T-helper 2 cell (primary cell): Measurements from ENCODE around the gene LPIN1.

Experiments used
- DNase-seq, 5 experiments: peaks; one replicate each; pipeline versions ENCODE4 v3.0.0 to v3.0.0-alpha.2; 2012 to 2022

LPIN1 gene

DNA sequence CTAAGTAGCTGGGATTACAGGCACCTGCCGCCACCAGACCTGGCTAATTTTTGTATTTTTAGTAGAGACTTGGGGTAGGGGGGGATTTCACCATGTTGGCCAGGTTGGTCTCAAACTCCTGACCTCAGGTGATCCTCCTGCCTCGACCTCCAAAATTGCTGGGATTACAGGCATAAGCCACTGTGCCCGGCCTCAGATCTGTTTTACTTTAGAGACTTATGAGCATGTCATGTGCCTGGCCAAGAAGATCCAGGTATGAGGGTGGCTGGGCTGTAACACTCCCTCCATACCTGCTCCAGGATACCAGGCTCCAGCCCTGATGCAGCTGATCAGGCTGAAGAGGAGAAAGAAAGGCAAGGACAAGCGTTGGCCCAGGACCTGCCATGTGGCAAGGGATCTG lies 125.0 kb downstream of the LPIN1 start:
- no peak for DNase-seq

DNA sequence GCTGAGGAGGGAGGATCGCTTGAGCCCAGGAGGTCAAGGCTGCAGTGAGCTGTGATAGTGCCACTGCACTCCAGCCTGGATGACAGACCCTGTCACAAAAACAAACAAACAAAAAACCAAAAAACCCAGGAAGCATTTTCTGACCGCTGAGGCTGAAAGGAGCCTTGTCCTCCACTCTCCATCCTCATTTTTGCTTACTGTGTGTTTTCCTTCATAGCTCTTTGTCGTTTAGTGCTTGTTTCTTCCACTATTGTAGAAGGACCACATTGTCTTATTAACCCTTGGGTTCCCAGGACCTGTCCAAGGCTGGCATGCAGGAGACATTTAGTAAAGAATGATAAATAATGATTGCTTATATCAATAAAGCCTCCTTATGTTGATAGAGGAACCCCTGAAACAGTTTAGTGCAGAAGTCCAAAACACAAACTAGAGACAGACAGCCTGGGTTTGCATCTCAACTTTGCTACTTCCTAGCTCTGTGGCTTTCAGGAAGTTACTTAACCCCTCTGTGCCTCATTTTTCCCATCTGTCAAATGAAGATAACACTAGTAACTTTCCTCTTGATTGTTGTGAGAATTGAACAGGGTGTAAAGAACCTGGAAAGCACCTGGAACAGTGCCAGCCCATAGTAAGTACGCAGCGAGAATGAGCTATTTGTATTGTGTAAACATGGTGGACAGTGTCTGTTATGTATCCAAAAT lies 126.0 kb downstream of the LPIN1 start:
- DNase-seq, result peak in 1 of 5 experiments; percentile 16

DNA sequence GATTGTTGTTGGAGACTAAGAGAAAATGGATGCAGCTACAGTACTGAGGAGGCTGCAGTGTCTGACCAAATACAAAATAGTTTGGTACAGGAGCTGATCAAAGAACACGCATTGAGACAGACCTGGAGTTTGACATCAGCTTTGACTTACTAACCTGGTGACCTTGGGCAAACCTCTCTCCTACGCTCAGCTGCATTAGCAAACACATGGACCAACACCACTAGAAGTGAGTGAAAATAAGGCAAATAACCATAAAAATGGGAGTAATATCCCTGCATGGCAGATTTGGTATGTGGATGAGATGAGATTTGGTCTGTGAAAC lies 126.5 kb downstream of the LPIN1 start:
- DNase-seq, result no peak

DNA sequence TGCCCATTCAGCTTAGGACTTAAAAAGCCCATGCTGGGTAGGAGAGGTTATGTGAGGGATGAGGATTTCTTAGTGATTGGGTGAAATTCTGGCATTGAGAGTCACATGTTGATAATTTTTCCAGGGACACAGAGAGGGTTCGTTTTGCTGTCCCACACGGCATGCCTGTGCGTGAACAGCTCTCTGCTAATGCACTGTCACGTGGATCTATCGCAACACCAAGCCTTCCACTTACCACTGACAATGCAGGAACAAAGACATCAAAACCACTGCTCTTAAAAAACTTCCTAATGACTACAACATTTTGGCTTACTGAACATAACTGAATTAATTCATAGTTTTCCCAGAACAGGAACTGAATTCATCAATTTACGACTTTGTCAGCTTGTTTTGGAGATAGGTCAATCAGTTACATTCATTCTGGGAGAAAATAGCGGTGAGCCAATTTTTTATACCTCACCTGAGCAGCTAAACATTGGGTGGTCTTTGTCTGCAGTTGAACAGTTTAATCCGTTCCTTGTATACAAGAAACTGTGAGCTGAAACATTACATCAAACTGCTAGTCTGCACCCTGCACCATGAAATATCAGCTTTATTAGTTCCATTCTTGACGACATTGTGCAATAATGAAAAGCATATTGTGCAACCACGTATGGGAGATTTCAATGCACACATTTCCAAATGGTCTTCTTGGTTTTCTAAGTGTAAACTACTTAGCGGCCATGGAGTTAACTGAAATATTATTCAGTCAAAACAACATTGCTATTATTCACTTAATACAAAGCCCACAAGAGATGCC lies 127.1 kb downstream of the LPIN1 start:
- no peak for DNase-seq

DNA sequence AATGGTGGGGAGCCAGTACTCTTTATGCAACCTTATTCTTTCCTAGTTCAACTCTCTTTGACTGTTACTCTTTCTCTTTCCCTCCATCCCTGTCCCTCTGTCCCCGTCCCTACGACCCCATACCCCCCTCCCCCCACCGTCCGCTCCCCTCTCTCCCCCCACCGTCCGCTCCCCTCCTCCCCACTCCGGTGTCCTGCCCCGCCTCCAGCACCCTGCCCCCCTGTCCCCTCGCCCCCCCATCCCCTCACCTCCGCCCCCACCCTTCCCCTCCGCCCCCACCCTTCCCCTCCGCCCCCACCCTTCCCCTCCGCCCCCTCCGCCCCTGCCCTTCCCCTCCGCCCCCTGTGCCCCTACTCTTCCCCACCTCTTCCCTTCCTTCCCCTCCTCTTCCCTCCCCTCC lies 128.4 kb downstream of the LPIN1 start:
- DNase-seq, result no peak

DNA sequence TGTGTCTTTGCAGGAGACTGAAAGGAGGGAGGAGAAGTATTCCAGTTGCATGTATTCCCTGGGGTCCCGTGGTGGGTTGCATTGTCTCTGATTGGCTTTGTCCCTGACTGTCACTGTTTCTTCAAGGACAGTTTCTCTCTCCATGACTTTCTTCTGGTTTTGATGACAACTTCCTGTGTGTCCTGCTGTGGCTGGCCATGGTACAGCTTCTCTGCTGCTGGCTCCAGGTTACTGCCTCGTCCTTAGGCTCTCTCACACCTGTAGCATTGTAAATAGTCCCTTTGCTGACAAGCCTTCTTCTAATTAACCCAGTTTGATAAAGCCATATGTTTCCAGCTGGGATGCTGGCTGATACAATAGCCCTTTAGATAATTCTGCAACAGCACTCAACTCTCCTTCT lies 129.0 kb downstream of the LPIN1 start:
- DNase-seq, result no peak

DNA sequence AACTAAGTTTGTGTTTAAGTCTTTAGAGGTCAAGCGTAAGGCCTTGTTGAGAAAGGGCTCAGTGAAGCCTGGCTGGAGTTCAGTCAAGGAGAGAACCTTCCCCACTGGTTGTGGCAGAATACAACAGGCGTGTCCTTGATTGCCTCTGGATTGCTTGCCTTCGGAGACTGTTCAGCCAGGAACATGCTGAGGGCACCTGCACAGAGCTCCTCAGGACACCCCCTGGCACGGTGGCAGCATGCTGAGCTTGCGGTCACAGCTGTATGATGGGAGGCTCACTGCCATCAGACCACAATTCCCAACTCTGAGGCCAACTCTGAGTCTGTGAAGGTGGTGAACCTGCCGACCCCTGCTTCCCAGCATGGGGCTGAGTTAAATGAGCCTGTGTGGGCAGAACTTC lies 130.0 kb downstream of the LPIN1 start:
- DNase-seq, result no peak

DNA sequence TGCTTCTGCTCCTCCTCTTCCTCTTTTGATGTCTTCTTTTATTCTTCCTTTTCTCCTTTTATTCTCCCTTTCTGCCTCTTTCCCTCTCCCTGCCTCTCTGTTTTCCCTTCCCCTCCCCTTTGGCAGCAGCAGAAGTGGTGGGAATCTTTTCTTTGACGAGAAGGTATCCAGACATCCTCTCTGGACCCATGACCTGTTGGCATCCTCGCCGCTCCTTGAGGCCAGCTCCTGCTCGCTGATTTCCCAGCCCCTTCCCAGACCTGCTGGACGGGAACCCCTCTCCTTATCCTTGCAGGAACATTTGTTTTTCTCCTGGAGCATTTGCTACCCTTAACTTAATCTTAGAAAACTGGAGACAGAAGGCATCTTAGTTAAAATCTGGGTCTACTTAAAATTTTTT lies 130.5 kb downstream of the LPIN1 start:
- no peak for DNase-seq
